ENCODE measurements around the gene TARM1. TPM values are rescaled to one million over a fixed set of nuclear protein-coding genes. Genes with fewer than 3 reads are reported as not detected.

TARM1 gene
- total RNA-seq, 4 donors from 2014 or later: not detected

DNA sequence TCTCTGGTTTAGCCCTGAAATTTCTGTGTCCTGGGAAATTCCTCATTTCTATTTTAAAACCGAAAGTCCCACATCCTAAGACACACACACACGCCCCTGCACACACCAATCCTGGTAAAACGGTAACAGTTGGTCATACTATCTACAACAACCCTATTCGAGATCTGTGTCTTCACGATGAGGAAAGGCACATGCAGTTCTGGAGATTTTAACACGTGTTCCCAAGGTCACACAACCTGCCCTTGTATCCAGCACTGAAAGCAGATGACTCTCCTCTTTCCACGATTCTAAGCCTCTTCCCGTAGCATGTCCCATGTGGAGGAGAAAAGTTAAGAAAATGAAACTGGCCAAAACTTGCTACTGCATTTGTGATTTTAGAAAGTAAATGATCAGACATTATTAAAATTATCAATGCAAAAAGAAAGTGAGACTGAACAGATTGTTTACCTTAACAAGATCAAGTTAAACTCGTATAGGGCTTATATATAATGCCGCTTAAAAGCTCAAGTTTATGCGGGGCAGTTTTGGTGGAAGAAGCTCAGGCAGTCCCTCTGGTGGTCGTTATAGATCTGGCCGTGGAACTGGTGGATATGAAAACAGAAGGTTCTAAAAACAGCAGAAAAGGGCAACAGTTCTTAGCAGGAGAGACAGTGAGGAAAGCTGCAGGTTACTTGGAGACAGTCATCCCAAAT, 50.1 kb downstream of the TARM1 start:
- Histone ChIP-seq H3K27ac (replicated peaks in 1 of 4) (no peak overlapping the region), H3K9me3 (no peaks in the 10 kb centered on the region), H3K36me3 (no peaks in the 10 kb centered on the region), H3K4me1 (no peaks in the 10 kb centered on the region), H3K27me3 (peaks cover 0 to 83% (median 0%) of the 10 kb centered on the region in 4 donors), H3K4me3 (no peak overlapping the region)
- 44% methylated on average over 13 of the region's 13 CpGs for WGBS
- no peak for DNase-seq (ENCODE audit: extremely low spot score)
- TF ChIP-seq, protein P1, sequence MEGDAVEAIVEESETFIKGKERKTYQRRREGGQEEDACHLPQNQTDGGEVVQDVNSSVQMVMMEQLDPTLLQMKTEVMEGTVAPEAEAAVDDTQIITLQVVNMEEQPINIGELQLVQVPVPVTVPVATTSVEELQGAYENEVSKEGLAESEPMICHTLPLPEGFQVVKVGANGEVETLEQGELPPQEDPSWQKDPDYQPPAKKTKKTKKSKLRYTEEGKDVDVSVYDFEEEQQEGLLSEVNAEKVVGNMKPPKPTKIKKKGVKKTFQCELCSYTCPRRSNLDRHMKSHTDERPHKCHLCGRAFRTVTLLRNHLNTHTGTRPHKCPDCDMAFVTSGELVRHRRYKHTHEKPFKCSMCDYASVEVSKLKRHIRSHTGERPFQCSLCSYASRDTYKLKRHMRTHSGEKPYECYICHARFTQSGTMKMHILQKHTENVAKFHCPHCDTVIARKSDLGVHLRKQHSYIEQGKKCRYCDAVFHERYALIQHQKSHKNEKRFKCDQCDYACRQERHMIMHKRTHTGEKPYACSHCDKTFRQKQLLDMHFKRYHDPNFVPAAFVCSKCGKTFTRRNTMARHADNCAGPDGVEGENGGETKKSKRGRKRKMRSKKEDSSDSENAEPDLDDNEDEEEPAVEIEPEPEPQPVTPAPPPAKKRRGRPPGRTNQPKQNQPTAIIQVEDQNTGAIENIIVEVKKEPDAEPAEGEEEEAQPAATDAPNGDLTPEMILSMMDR (IDR thresholded peaks at IDR 0.05): peak in 1 of 3 experiments; percentile 16
- TF ChIP-seq POLR2A (IDR thresholded peaks at IDR 0.05; ENCODE audit: low read depth): no peak
- no peak for TF ChIP-seq POLR2AphosphoS5 (IDR thresholded peaks at IDR 0.05)
- no peak for TF ChIP-seq EP300 (IDR thresholded peaks at IDR 0.05)
- intact Hi-C loops (cut with DNase I): no loop called here

GRCh38 chr19:54029930-54030490, 51.2 kb downstream of the TARM1 start:
- no peak overlapping the region for H3K27ac ChIP-seq (replicated peaks in 1 of 4)
- H3K27me3 ChIP-seq: peaks cover 0 to 78% (median under 1%) of the 10 kb centered on the region in 4 donors
- TF ChIP-seq, protein P1 (IDR thresholded peaks at IDR 0.05): peak in 2 of 3 experiments; percentile 47 to 59
- TF ChIP-seq POLR2A (IDR thresholded peaks at IDR 0.05; ENCODE audit: low read depth) (no peak), POLR2AphosphoS5 (IDR thresholded peaks at IDR 0.05) (no peak)
- 36% methylated on average over 9 of the region's 9 CpGs for WGBS
- no peak overlapping the region for H3K4me3 ChIP-seq
- H3K4me1 ChIP-seq: no peaks in the 10 kb centered on the region
- H3K9me3 ChIP-seq: no peaks in the 10 kb centered on the region
- H3K36me3 ChIP-seq: no peaks in the 10 kb centered on the region
- no peak for DNase-seq (ENCODE audit: extremely low spot score)
- intact Hi-C loops (cut with DNase I): no loop called here

DNA sequence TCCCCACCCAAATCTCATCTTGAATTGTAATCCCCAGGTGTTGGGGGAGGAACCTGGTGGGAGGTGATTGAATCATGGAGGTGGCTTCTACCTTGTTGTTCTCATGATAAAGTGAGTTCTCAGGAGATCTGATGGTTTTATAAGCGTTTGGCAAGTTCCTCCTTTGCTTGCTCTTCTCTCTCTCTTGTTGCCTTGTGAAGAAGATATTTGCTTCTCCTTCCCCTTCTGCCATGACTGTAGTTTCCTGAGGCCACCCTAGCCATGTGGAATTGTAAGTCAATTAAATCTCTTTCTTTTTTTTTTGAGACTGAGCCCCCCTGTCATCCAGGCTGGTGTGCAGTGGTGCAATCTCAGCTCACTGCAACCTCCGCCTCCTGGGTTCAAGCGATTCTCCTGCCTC, 51.9 kb downstream of the TARM1 start:
- Histone ChIP-seq H3K27ac (replicated peaks in 1 of 4) (no peak overlapping the region), H3K27me3 (peaks cover 0 to 79% (median 3%) of the 10 kb centered on the region in 4 donors), H3K4me3 (no peak overlapping the region), H3K4me1 (no peaks in the 10 kb centered on the region), H3K36me3 (no peaks in the 10 kb centered on the region), H3K9me3 (peaks cover 0 to 5% (median 0%) of the 10 kb centered on the region in 4 donors)
- WGBS: 80% methylated on average over 3 of the region's 3 CpGs
- no peak for DNase-seq (ENCODE audit: extremely low spot score)
- TF ChIP-seq POLR2AphosphoS5 (IDR thresholded peaks at IDR 0.05): no peak
- intact Hi-C loops (cut with DNase I): no loop called here

GRCh38 chr19:54026656-54027055, 54.5 kb downstream of the TARM1 start:
- Histone ChIP-seq H3K9me3 (peaks cover 0 to 5% (median 0%) of the 10 kb centered on the region in 4 donors), H3K27ac (replicated peaks in 1 of 4) (no peak overlapping the region), H3K27me3 (peaks cover 0 to 85% (median 5%) of the 10 kb centered on the region in 4 donors), H3K4me1 (peaks cover 0 to 8% (median 7%) of the 10 kb centered on the region in 4 donors), H3K4me3 (no peak overlapping the region), H3K36me3 (no peaks in the 10 kb centered on the region)
- DNase-seq (ENCODE audit: extremely low spot score): no peak
- WGBS: 69% methylated on average over 7 of the region's 7 CpGs
- TF ChIP-seq EP300 (IDR thresholded peaks at IDR 0.05) (no peak), POLR2A (IDR thresholded peaks at IDR 0.05; ENCODE audit: low read depth) (no peak), POLR2AphosphoS5 (IDR thresholded peaks at IDR 0.05) (no peak)
- TF ChIP-seq, protein P1 (IDR thresholded peaks at IDR 0.05): no peak
- intact Hi-C loops (cut with DNase I): no loop called here

GRCh38 chr19:54024660-54025059, 56.5 kb downstream of the TARM1 start:
- WGBS: 57% methylated on average over 2 of the region's 9 CpGs
- DNase-seq (ENCODE audit: extremely low spot score): no peak
- peaks cover 0 to 5% (median 0%) of the 10 kb centered on the region in 4 donors for H3K9me3 ChIP-seq
- H3K4me3 ChIP-seq: no peak overlapping the region
- intact Hi-C loops (cut with DNase I): loop anchor here (2.0 to 5.0 kb wide), 2 partner anchors 117 to 182 kb away; partner anchors contain the start of gene CACNG7
- TF ChIP-seq, protein P1 (IDR thresholded peaks at IDR 0.05): no peak
- TF ChIP-seq POLR2A (IDR thresholded peaks at IDR 0.05; ENCODE audit: low read depth) (no peak), EP300 (IDR thresholded peaks at IDR 0.05) (no peak), POLR2AphosphoS5 (IDR thresholded peaks at IDR 0.05) (no peak)
- peaks cover 0 to 72% (median 5%) of the 10 kb centered on the region in 4 donors for H3K27me3 ChIP-seq
- no peaks in the 10 kb centered on the region for H3K36me3 ChIP-seq
- H3K27ac ChIP-seq (replicated peaks in 1 of 4): no peak overlapping the region
- H3K4me1 ChIP-seq: peaks cover 0 to 8% (median 7%) of the 10 kb centered on the region in 4 donors

Data from esophagus muscularis mucosa (tissue), 4 donors.